ENCODE measurements around the gene BHLHE23.

BHLHE23 gene

DNA sequence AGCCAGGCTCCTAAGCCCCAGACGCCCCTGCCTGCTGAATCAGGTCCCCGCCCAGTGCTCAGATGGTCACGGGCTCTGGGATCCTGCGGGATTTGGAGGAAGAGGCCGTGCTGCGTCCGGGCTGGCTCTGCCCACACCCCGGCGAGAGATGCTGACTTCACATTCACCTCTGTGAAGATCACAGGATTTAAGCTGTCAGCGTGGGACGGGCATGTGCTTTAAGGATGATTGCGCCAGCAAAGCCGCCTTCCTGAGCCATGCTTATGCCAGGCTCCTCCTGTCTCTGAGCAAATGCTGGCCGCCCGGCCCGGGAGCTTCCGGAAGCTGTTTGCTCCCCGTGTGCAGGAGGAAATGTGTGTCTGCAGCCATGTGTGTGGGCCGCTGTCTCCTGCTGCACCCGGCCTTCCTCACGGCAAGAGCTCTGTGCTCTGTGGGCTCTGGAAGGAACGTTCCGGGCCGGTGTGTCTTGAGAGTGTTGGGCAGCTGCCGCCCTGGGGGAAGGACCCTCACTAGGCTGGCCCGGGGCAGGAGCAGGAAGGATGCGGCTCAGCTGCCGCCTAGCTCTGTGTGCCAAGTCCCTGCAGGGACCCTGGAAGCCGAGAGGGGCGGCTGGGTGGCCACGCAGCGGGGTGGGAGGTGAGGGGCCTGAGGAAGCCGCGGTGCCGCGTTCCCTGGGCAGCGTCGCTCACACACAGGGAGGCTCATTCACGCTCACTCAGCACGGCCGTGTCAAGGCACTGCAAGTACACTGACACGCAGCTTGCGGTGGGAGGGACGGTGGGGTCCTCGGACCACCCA, 19.0 kb upstream of the BHLHE23 start:
- peak; percentile 16 for DNase-seq
- Histone ChIP-seq H3K27me3 (replicated peaks) (peaks cover 74% of the 10 kb centered on the region), H3K36me3 (replicated peaks) (no peaks in the 10 kb centered on the region), H3K27ac (no peak overlapping the region), H3K4me3 (ENCODE audit: low read depth, low read length) (no peak overlapping the region)
- TF ChIP-seq, protein P1, sequence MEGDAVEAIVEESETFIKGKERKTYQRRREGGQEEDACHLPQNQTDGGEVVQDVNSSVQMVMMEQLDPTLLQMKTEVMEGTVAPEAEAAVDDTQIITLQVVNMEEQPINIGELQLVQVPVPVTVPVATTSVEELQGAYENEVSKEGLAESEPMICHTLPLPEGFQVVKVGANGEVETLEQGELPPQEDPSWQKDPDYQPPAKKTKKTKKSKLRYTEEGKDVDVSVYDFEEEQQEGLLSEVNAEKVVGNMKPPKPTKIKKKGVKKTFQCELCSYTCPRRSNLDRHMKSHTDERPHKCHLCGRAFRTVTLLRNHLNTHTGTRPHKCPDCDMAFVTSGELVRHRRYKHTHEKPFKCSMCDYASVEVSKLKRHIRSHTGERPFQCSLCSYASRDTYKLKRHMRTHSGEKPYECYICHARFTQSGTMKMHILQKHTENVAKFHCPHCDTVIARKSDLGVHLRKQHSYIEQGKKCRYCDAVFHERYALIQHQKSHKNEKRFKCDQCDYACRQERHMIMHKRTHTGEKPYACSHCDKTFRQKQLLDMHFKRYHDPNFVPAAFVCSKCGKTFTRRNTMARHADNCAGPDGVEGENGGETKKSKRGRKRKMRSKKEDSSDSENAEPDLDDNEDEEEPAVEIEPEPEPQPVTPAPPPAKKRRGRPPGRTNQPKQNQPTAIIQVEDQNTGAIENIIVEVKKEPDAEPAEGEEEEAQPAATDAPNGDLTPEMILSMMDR (IDR thresholded peaks at IDR 0.05; ENCODE audit: low read depth, low read length, missing control alignments) = no peak
- in situ Hi-C loops (cut with HindIII; ENCODE audit: low pct_ligation_motif_present, low sequenced_read_pairs) = no loop called here

DNA sequence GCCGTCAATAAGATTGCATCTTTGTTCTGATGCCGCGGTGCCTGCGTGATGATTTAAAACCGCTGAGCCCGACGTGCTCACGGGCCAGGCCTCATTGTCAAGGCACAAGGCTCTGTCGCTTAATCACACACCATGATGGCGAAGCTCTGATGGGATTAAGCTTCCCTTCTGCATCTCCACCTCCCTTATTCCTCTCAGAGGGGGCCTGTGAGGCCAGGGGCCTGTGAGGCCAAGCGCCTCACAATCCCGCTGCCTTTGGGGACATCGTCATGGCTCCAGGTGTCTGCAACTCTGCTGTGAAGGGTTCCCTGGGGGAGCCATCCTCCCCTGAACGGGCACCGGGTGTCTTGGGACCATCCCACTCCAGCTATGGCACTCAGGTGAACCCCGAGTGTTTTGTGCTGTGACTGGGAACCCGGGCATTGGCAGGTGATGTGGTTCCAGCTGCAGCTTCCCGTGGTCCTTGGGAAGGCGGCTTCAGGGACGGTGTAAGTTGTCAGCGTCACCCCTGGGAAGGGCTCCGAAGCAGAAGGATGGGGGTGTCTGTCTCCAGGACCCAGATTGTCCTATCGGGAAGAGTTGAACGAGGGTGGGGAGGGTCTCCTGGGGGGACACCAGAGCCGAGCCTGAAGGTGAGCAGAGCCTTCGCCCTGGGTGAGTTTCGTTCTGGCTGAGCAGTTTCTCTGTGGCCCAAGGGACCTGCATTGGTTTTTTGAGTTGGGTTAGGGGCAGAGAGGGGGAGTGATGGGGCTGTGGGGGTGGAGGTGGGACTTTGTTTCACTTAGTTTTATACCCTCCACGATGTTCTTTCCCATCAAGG, 18.0 kb upstream of the BHLHE23 start:
- TF ChIP-seq, protein P1 (IDR thresholded peaks at IDR 0.05; ENCODE audit: low read depth, low read length, missing control alignments) = no peak
- Histone ChIP-seq H3K36me3 (replicated peaks) (no peaks in the 10 kb centered on the region), H3K27me3 (replicated peaks) (peaks cover 65% of the 10 kb centered on the region), H3K27ac (no peak overlapping the region), H3K4me3 (ENCODE audit: low read depth, low read length) (no peak overlapping the region)
- in situ Hi-C loops (cut with HindIII; ENCODE audit: low pct_ligation_motif_present, low sequenced_read_pairs) = no loop called here
- no peak for DNase-seq

DNA sequence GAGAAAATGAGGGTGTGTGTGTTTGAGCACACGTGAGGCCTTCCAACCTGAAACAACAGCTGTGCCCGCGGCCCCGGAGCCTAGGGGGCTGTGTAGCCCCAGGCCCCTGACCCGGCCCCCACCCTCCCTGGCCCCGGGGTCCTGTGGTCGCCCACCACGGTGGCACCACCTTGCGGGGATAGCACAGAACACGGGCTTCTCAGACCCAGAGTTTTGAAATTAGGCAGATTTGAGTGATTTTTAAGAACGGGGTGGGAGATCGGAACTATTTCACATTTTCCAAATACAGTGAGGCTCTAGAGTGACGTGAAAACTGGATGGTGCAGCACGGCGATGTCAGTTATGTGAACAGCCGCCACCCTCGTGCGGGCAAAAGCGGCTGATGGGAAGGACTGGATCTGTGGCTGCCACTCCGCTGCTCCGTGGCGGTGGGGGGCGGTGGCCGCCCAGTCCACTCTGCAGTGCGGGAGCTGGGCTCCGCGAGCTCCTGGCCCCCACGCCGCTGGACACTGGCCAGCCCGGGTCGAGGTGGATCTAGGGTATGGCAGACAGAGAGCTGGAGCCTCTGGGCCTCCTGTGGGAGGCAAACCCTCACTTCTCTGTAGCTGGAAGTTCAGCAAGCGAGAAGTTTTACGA, 17.3 kb upstream of the BHLHE23 start:
- in situ Hi-C loops (cut with HindIII; ENCODE audit: low pct_ligation_motif_present, low sequenced_read_pairs) = no loop called here
- no peak overlapping the region for H3K4me3 ChIP-seq (ENCODE audit: low read depth, low read length)
- peaks cover 62% of the 10 kb centered on the region for H3K27me3 ChIP-seq (replicated peaks)
- H3K27ac ChIP-seq = no peak overlapping the region
- DNase-seq = no peak
- TF ChIP-seq, protein P1 (IDR thresholded peaks at IDR 0.05; ENCODE audit: low read depth, low read length, missing control alignments) = no peak
- H3K36me3 ChIP-seq (replicated peaks) = no peaks in the 10 kb centered on the region

DNA sequence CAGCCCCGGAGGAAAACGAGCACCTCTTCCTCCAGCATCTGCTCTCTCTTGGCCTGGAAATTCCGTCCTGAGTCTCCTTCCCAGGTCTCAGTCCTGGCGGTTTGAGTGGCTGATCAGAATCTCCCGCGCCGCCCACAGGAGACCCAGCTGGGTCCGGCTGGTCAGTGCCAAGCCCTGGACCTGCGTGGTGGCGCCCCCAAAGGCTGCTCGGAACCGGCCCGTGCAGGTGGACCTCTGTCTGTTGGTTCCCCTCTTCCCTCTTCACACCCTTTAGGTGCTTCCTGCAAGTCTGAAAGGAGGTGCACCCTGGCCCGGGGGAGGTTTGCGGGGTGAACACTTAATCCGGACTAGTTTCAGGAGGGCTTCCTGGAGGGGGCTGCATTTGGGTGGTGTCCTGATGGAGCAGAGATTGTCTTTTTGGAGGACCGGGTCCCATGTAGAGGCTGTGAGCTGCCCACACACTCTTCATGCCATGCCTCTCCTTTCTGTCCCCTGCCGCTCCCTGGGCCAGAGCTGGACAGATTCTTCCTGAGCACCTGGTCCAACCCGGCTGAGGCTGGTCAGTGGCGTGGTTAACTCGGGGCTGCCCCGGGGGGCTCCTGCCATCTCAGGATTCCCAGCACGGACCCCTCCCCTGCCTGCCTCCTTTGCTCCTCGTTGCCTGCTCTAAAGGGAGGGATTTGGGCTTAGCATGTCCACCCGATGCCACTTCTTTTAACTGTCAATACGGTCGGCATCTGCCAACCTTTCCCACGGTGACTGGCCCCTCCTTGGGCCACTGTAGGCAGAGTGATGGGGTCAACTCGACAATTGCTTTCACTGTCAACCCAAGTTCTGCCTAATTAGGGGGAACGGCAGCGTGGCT, 16.5 kb upstream of the BHLHE23 start:
- Histone ChIP-seq H3K27me3 (replicated peaks) (peaks cover 61% of the 10 kb centered on the region), H3K27ac (no peak overlapping the region), H3K36me3 (replicated peaks) (no peaks in the 10 kb centered on the region), H3K4me3 (ENCODE audit: low read depth, low read length) (no peak overlapping the region)
- in situ Hi-C loops (cut with HindIII; ENCODE audit: low pct_ligation_motif_present, low sequenced_read_pairs) = no loop called here
- TF ChIP-seq, protein P1 (IDR thresholded peaks at IDR 0.05; ENCODE audit: low read depth, low read length, missing control alignments) = no peak
- DNase-seq = no peak

DNA sequence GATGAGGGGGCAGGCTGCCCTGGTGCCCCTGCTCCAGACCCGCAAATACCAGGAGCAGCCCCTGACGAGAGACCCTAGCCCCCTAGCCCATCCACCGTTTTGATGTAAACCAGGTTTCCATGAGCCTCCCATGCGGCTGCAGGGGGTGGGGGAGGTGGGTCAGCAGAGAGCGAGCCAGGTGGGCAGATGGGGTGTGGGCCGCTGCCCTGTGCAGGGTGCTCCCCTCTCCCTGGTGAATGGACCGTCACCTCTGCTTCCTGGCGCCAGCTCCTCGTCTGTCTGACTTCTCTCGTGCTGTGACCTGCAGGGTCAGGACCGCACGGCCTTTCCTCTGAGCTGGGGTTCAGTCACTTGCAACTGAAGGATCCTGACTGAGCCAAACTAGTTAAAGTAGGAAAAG, 15.7 kb upstream of the BHLHE23 start:
- TF ChIP-seq, protein P1 (IDR thresholded peaks at IDR 0.05; ENCODE audit: low read depth, low read length, missing control alignments) = no peak
- Histone ChIP-seq H3K36me3 (replicated peaks) (no peaks in the 10 kb centered on the region), H3K27ac (no peak overlapping the region), H3K27me3 (replicated peaks) (peaks cover 59% of the 10 kb centered on the region), H3K4me3 (ENCODE audit: low read depth, low read length) (no peak overlapping the region)
- DNase-seq = no peak
- in situ Hi-C loops (cut with HindIII; ENCODE audit: low pct_ligation_motif_present, low sequenced_read_pairs) = no loop called here
